ENCODE results near the gene CST6. TPM values are rescaled to one million over a fixed set of nuclear protein-coding genes. Genes with fewer than 3 reads are reported as not detected.
A peak's percentile ranks its signal among the peaks of the same experiment; 100 is the strongest.

CST6 gene
- total and polyA plus RNA-seq, 2 of the 13 experiments (the other 11 are each of a cell fraction or from before 2014, with no cell fraction given) = not detected

- TF ChIP-seq ZNF318 (CRISPR knock-in tag; IDR thresholded peaks at IDR 0.05) = no peak
- no peak for TF ChIP-seq ZNF160 (CRISPR knock-in tag; IDR thresholded peaks at IDR 0.05)
- peak; percentile 84 for TF ChIP-seq ZBTB14 (CRISPR knock-in tag; IDR thresholded peaks at IDR 0.05)
- TF ChIP-seq KMT2B (CRISPR knock-in tag; IDR thresholded peaks at IDR 0.05) = peak; percentile 85
- TF ChIP-seq SNAI1 (CRISPR knock-in tag; IDR thresholded peaks at IDR 0.05; ENCODE audit: borderline replicate concordance) = 0 out of 2 replicates have a peak, but pooled peaks have one; percentile 31
- no peak for TF ChIP-seq TIGD3 (CRISPR knock-in tag; IDR thresholded peaks at IDR 0.05; ENCODE audit: borderline replicate concordance)
- 0 out of 2 replicates have a peak, but pooled peaks have one; percentile 56 for TF ChIP-seq ATAD3A (CRISPR knock-in tag; IDR thresholded peaks at IDR 0.05)
- peak; percentile 66 for TF ChIP-seq SUZ12 (IDR thresholded peaks at IDR 0.05; ENCODE audit: low read depth, low read length)
- 0 out of 2 replicates have a peak, but pooled peaks have one; percentile 51 for TF ChIP-seq SMAD9 (CRISPR knock-in tag; IDR thresholded peaks at IDR 0.05)
- TF ChIP-seq ZBTB25 (CRISPR knock-in tag; IDR thresholded peaks at IDR 0.05) = peak; percentile 59; the same call in 1 of the 2 replicates
- no peak for TF ChIP-seq JUN (CRISPR knock-in tag; IDR thresholded peaks at IDR 0.05)
- TF ChIP-seq RARA (CRISPR knock-in tag; IDR thresholded peaks at IDR 0.05) = no peak
Measured at GRCh38 chr11:66051766-66052663, 40.2 kb downstream of the CST6 start, which contains the start of gene SF3B2 (continued).

Data from HepG2 (cell line).